ENCODE data around the gene GSK3B.

Gene GSK3B

DNA sequence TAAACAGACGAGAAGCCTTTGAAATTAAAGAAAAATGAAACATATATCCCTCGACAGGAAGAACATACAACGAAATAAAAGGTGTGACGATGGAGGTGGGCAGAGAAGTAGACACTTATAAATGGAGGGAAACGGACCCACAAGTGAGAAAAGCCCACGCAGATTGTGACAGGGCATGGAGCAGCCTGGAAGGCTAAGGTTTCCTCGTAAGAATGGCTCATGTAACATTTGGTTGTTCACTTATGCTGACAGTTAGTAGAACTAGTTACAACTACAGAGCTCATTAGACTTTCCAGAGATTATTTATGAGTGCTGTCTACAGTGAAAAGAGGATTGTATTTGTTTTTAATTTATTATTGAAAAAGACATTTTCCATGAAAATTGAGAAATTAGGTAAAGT lies 229.8 kb downstream of the GSK3B start:
- no peak for DNase-seq

- DNase-seq, result no peak
These were observed 231.6 kb downstream of the GSK3B start for GRCh38 chr3:119862616-119863015.

- DNase-seq, result no peak
These were observed 232.6 kb downstream of the GSK3B start for GRCh38 chr3:119861681-119862080.

GRCh38 chr3:119859728-119860127 lies 234.5 kb downstream of the GSK3B start:
- DNase-seq, result no peak

- DNase-seq, result no peak
These were observed 235.3 kb downstream of the GSK3B start for GRCh38 chr3:119858957-119859356.

- DNase-seq, result no peak
These were observed 237.6 kb downstream of the GSK3B start for GRCh38 chr3:119856695-119857094.

DNA sequence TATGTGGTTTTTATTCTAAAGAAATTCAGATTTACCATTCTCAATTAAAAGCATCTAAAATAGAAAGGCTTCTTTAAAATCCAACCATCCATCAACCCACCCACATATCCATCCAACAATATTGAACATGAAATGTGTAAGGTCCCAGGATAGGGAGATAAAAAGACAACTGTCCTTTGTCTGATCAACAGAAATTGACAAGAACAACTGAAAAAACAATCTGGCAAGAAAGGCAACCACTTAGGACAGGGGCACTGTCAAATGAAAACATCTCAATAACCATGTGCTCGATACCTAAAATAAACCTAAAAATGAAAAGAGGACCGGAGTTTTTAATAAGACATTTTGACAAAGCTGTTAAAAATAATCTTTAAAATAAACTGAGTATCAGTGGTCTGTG lies 245.1 kb downstream of the GSK3B start:
- no peak for DNase-seq

- no peak for DNase-seq
These were observed 252.3 kb downstream of the GSK3B start for GRCh38 chr3:119841808-119842471.

- no peak for DNase-seq
These were observed 258.7 kb downstream of the GSK3B start for GRCh38 chr3:119835556-119835955.

DNA sequence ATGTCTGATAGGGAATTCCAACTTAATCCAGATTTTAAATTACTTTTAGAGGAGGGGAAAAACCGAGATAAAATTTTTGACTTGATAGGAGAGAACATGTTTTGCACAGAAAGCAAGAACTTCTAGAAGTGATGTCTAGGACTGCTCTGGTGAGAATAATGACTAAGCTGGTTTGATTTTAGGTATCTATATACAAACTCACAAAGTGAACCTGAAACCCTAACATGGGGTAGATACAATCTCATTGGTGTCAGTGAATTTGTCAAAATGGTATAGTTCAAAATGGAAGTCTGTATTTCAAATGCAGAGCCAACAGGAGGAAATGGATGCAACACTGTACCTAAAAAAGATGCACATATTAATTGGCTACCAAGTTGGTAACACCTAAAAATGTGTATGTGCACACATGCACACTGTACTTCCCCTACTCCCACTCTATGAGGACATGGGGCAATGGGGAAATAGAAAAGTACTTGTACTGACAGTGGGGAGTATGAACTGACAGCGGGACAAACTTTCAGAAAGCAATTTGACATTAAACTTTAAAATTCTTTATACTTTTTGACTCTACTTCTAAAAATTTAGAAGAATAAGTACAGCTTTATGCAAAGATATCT lies 259.4 kb downstream of the GSK3B start:
- no peak for DNase-seq

GRCh38 chr3:119831941-119832371 lies 262.3 kb downstream of the GSK3B start:
- no peak for DNase-seq

DNA sequence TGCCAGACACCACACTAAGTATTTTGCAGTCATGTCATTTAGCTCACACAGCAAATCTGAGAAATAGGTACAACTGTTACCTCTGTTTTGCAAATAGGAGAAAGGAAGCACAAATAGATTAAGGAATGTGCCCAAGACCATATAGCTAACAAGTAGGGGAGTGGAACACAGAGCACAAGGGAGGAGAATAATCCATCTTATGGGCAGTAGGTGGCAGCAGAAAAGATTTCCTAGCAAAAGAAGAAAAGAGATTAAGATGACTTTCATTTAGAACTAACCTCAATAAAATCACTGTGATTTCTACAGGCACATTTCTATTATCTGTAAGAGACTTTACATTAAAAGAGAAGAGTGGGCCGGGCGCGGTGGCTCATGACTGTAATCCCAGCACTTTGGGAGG lies 263.2 kb downstream of the GSK3B start:
- DNase-seq, result no peak

DNA sequence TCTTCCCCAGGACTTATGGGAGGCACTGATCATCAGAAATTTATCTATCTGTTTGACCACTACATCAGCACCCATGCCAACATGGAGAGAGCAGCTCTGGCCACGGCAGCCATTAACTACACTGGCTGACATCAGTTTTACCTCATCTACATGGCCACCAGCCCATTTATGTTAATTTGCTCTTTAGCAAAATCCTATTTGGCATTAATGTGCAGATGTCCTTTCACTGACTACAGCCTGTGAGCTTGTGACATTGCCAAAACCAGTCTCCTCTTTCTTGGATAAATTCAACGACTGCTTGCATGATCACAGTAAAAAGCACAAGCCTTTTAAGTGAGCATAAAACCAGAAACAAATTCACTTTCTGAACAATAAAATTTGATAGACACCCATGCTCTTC lies 264.8 kb downstream of the GSK3B start:
- DNase-seq, result no peak

- no peak for DNase-seq
These were observed 267.3 kb downstream of the GSK3B start for GRCh38 chr3:119826711-119827608.

DNA sequence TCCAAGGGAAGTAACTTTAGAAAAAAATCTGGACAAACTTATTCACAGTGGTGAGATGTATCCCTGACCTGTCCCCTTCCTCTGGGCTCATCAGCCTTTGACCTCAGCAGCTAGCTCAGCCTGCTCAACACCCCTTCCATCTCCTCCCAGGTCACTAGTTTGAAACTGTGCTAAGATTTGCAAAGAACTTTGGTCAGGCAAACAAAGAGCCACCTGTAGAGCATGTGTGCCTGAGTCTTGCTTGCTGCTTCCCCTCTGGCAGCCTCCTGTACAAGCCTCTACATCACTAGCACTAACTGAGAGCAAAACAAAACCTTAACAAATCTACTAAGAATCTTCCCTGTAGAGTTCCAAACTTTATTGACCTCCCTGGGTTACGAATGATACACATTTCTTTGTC lies 268.4 kb downstream of the GSK3B start:
- no peak for DNase-seq

DNA sequence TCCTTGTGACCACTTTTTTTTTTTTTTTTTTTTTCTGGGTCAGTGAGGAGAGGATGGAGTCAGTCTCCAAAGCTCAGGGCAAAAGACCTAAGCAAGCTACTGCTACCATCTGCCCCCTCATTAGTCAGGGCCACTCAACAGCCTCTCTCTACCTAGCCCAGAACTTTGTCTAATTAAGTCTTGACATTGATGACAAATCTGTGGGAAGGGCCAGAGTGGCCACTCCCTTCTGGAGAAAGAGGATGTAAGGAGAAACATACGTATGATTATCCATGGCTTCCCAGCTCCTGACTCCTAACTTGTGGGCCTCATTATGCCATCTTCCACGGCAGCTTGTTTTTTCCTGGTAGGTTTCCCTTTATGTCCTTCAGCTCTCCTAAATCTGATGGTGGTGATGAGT lies 274.4 kb downstream of the GSK3B start:
- DNase-seq, result no peak

- no peak for DNase-seq
These were observed 275.3 kb downstream of the GSK3B start for GRCh38 chr3:119818937-119819336.

DNA sequence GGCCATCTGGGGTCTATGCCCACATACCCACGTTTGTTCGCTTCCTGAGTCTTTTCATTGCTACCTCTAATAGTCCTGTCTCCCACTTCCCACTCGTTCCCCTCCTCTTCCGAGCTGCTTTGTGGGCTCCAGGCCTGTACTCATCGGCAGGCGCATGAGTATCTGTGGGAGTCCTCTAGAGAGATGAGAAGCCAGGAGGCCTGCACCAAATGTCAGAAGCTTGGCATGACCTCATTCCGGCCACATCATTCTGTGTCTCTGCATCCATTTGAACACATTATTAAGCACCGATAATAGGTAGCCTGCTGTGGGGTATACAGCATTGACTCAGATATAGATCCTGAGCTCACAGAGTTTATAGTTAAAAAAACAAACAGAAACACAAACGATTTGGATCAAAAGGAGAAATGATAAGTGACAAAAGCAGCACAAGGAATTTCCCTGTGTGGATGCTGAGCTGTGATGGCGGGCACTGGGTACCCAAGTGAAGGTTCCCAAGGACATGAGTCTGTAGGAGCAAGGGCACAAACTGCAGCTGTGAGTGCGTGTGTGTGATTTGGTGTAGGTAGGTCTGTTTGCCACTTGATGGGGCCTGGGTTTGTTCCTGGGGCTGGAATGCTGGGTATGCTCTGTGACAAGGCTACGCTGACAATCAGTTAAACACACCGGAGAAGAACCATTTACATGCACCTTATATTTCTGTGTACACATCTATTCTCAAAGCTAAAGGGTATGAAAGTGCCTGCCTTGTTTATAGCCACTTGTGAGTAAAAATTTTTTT lies 276.5 kb downstream of the GSK3B start:
- no peak for DNase-seq

- no peak for DNase-seq
These were observed 277.2 kb downstream of the GSK3B start for GRCh38 chr3:119817071-119817470.

DNA sequence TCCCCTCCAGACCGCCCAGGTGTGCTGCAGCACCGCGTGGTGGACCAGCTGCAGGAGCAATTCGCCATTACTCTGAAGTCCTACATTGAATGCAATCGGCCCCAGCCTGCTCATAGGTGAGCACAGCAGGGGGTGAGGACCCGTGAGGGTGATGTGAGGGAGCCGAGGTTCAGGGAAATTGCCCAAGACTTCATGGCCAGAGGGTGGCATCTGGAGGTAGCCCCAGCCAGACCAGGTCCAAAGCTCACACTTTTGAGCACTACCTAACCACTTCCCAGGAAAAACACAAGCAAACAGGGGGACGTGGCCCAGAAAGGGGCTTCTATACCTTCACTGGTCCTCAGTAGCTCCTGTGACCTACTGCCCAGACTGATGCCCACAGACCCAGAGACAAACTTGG lies 278.5 kb downstream of the GSK3B start:
- DNase-seq, result no peak

- no peak for DNase-seq
These were observed 281.7 kb downstream of the GSK3B start for GRCh38 chr3:119812491-119813058.

DNA sequence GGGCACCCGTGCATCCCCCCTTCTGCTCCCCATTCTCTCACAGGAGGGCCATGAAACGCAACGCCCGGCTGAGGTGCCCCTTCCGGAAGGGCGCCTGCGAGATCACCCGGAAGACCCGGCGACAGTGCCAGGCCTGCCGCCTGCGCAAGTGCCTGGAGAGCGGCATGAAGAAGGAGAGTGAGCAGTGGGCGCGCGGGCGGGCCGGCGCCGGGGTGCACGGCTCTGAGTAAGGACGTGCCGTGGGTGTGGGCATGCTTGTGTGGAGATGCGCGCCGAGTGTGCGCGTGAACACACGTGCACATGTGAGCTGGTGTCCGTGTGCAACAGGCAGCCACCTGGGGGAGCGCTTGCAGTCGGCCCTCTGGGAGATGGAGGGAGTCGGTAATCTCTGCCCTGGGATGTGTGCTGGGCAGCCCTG lies 284.2 kb downstream of the GSK3B start:
- DNase-seq, result no peak
